ENCODE data around the gene EN2.

The EN2 gene

GRCh38 chr7:155486783-155487508 lies 29.0 kb downstream of the EN2 start:
- DNase-seq (ENCODE audit: low spot score) = no peak

- DNase-seq (ENCODE audit: low spot score) = no peak
These were observed 29.9 kb downstream of the EN2 start for GRCh38 chr7:155487509-155488482.

- DNase-seq (ENCODE audit: low spot score) = no peak
These were observed 30.7 kb downstream of the EN2 start for GRCh38 chr7:155488483-155489127.

- no peak for DNase-seq (ENCODE audit: low spot score)
These were observed 31.4 kb downstream of the EN2 start for GRCh38 chr7:155489158-155489840.

GRCh38 chr7:155489862-155490696 lies 32.1 kb downstream of the EN2 start:
- peak; percentile 71 for DNase-seq (ENCODE audit: low spot score)

GRCh38 chr7:155490697-155491628 lies 33.0 kb downstream of the EN2 start:
- peak; percentile 80 for DNase-seq (ENCODE audit: low spot score)

GRCh38 chr7:155491812-155492211 lies 33.9 kb downstream of the EN2 start:
- no peak for DNase-seq (ENCODE audit: low spot score)

GRCh38 chr7:155493744-155494538 lies 36.0 kb downstream of the EN2 start:
- no peak for DNase-seq (ENCODE audit: low spot score)

- no peak for DNase-seq (ENCODE audit: low spot score)
These were observed 36.6 kb downstream of the EN2 start for GRCh38 chr7:155494551-155494950.

- no peak for DNase-seq (ENCODE audit: low spot score)
These were observed 37.7 kb downstream of the EN2 start for GRCh38 chr7:155495440-155496248.

GRCh38 chr7:155496267-155497005 lies 38.5 kb downstream of the EN2 start:
- no peak for DNase-seq (ENCODE audit: low spot score)

GRCh38 chr7:155497149-155497901 lies 39.4 kb downstream of the EN2 start:
- DNase-seq (ENCODE audit: low spot score) = no peak

GRCh38 chr7:155505422-155505793 lies 47.5 kb downstream of the EN2 start:
- no peak for DNase-seq (ENCODE audit: low spot score)

- no peak for DNase-seq (ENCODE audit: low spot score)
These were observed 49.0 kb downstream of the EN2 start for GRCh38 chr7:155506854-155507337.

GRCh38 chr7:155507576-155507975 lies 49.6 kb downstream of the EN2 start:
- no peak for DNase-seq (ENCODE audit: low spot score)
